Keratinocyte (primary cell): ENCODE data around the gene FBN2. TPM values are rescaled to one million over a fixed set of nuclear protein-coding genes. Genes with fewer than 3 reads are reported as not detected.

Experiments
- DNase-seq: peaks from one replicate; pipeline ENCODE4 v3.0.0-alpha.2; 2011; ENCODE audit warnings: low read depth, missing footprints, low spot score
- FAIRE-seq: peaks from 2 replicates; lab custom pipeline; 2011; peaks lifted over from hg19 to GRCh38; lab: Jason Lieb, UNC
- H2AFZ ChIP-seq: 2 replicates; pipeline ENCODE4 v1.6.0; 2012; ENCODE audit warnings: low read length, control low read depth, inconsistent platforms; ENCODE audit not compliant: control insufficient read depth
- H3K27ac ChIP-seq: 2 replicates; pipeline ENCODE4 v1.5.1; 2011; ENCODE audit warnings: low read length; ENCODE audit not compliant: control insufficient read depth, insufficient read depth
- H3K27me3 ChIP-seq: 3 replicates; pipeline ENCODE4 v1.6.0; 2011; ENCODE audit warnings: low read length; ENCODE audit not compliant: control insufficient read depth, insufficient read depth; ENCODE audit errors: extremely low read depth
- H3K36me3 ChIP-seq, 2 experiments: 2 replicates in 1 of 2; 3 replicates in 1 of 2; pipeline ENCODE4 v1.5.1; 2011; ENCODE audit warnings: low read length in 2 of 2, mild to moderate bottlenecking in 1 of 2; ENCODE audit not compliant: control insufficient read depth in 2 of 2, insufficient read depth in 2 of 2; ENCODE audit errors: extremely low read depth in 1 of 2
- H3K4me1 ChIP-seq: 3 replicates; pipeline ENCODE4 v1.5.1; 2011; ENCODE audit warnings: low read length; ENCODE audit not compliant: control insufficient read depth, insufficient read depth; ENCODE audit errors: extremely low read depth
- H3K4me2 ChIP-seq: 3 replicates; pipeline ENCODE4 v1.6.0; 2011; ENCODE audit warnings: low read depth, low read length; ENCODE audit not compliant: control insufficient read depth, insufficient read depth; ENCODE audit errors: extremely low read depth
- H3K4me3 ChIP-seq, 3 experiments: fragments of 200-600 bp in 1 of 3; sonication (generic) in 1 of 3; 2 replicates in 2 of 3; 3 replicates in 1 of 3; pipeline ENCODE4 v1.5.1; 2011 to 2016; ENCODE audit warnings: low read length in 3 of 3, mild to moderate bottlenecking in 3 of 3, control low read depth in 2 of 3, inconsistent platforms in 1 of 3, low read depth in 1 of 3, mixed read lengths in 1 of 3, mixed run types in 1 of 3, moderate library complexity in 1 of 3; ENCODE audit not compliant: control insufficient read depth in 2 of 3, insufficient read depth in 2 of 3; ENCODE audit errors: extremely low read depth in 1 of 3
- H3K79me2 ChIP-seq: 2 replicates; pipeline ENCODE4 v1.6.0; 2012; ENCODE audit warnings: low read length; ENCODE audit not compliant: control insufficient read depth, insufficient read depth
- H3K9ac ChIP-seq: 3 replicates; pipeline ENCODE4 v1.6.0; 2011; ENCODE audit warnings: low read length; ENCODE audit not compliant: control insufficient read depth, insufficient read depth; ENCODE audit errors: extremely low read depth
- H3K9me1 ChIP-seq: 3 replicates; pipeline ENCODE4 v1.6.0; 2011; ENCODE audit warnings: low read length; ENCODE audit not compliant: control insufficient read depth, insufficient read depth; ENCODE audit errors: extremely low read depth
- H3K9me3 ChIP-seq: 2 replicates; pipeline ENCODE4 v1.5.1; 2012; ENCODE audit warnings: low read depth, low read length; ENCODE audit not compliant: control insufficient read depth
- H4K20me1 ChIP-seq: 3 replicates; pipeline ENCODE4 v1.6.0; 2011; ENCODE audit warnings: low read length; ENCODE audit not compliant: control insufficient read depth, insufficient read depth; ENCODE audit errors: extremely low read depth
- CTCF ChIP-seq, 3 experiments: IDR thresholded peaks in 1 of 3; conservative IDR thresholded peaks in 1 of 3; optimal IDR thresholded peaks in 1 of 3; 2 replicates in 2 of 3; 3 replicates in 1 of 3; pipeline versions ENCODE3 to v1.5.1; 2011; ENCODE audit warnings: low read length in 3 of 3, mild to moderate bottlenecking in 3 of 3, moderate library complexity in 2 of 3, control low read depth in 1 of 3, inconsistent platforms in 1 of 3; ENCODE audit not compliant: insufficient read depth in 2 of 3; ENCODE audit errors: extremely low read depth in 1 of 3
- EZH2 ChIP-seq: IDR thresholded peaks from one replicate; pipeline ENCODE4 v1.6.1; 2012; ENCODE audit warnings: inconsistent platforms, mild to moderate bottlenecking, low read length, moderate library complexity
- dilution Hi-C: fragments of 300-500 bp; cut with MboI; formaldehyde crosslinking; loops from one replicate; pipeline ENCODE4 v1.7.0; 2020; ENCODE audit warnings: low sequenced_read_pairs; ENCODE audit not compliant: extremely low pct_ligation_motif_present
- polyA plus RNA-seq, 5 experiments: library from polyadenylated mRNA; depleted of rRNA in 3 of 5; stranded (reverse) in 3 of 5; stranded (forward) in 1 of 5; unstranded in 1 of 5; fragments of >200 nt; gene quantifications; 1 replicate in 1 of 5; 2 replicates in 3 of 5; 3 replicates in 1 of 5; pipeline versions ENCODE4 v1.2.1 to v1.2.3, GENCODE V29; 2011 to 2012; ENCODE audit warnings: missing spikeins in 2 of 5, low read depth in 1 of 5, low replicate concordance in 1 of 5
- small RNA-seq, 3 experiments: library from RNA; depleted of rRNA; stranded (forward); fragments of <200 nt; gene quantifications; one replicate each; pipeline ENCODE3, GENCODE V24; 2012; ENCODE audit warnings: low read depth in 3 of 3, low replicate concordance in 1 of 3; ENCODE audit not compliant: insufficient read length in 3 of 3

FBN2 gene
- polyA plus RNA-seq, 1 donor (not counting 4 experiments of a cell fraction or from before 2014, with no cell fraction given), result 30.1 TPM

GRCh38 chr5:128212191-128212806, 325.7 kb downstream of the FBN2 start:
- H3K27ac ChIP-seq, result no peak overlapping the region
- no peak overlapping the region for H3K4me2 ChIP-seq
- FAIRE-seq (no peak), DNase-seq (no peak)
- peaks cover under 1% of the 10 kb centered on the region for H3K4me1 ChIP-seq
- H3K79me2 ChIP-seq, result no peaks in the 10 kb centered on the region
- no peak overlapping the region for H2AFZ ChIP-seq
- no peaks in the 10 kb centered on the region for H3K9me1 ChIP-seq
- TF ChIP-seq EZH2 (no peak), CTCF (optimal IDR thresholded peaks at IDR 0.05 in 1 of 3, IDR thresholded peaks at IDR 0.05 in 1 of 3, conservative IDR thresholded peaks at IDR 0.05 in 1 of 3; ENCODE audit: extremely low read depth in 1 of 3, insufficient read depth in 2 of 3, low read length in 3 of 3) (no peak)
- no peaks in the 10 kb centered on the region for H4K20me1 ChIP-seq
- no peak overlapping the region for H3K4me3 ChIP-seq
- dilution Hi-C loops, result no loop called here
- no peaks in the 10 kb centered on the region for H3K27me3 ChIP-seq
- no peak overlapping the region for H3K9ac ChIP-seq
- no peaks in the 10 kb centered on the region for H3K9me3 ChIP-seq
- H3K36me3 ChIP-seq, result no peaks in the 10 kb centered on the region

- Histone ChIP-seq H4K20me1 (no peaks in the 10 kb centered on the region), H3K9me1 (no peaks in the 10 kb centered on the region), H3K4me1 (no peaks in the 10 kb centered on the region), H3K27ac (no peak overlapping the region), H3K4me3 (no peak overlapping the region), H3K79me2 (no peaks in the 10 kb centered on the region), H3K36me3 (no peaks in the 10 kb centered on the region), H3K9me3 (no peaks in the 10 kb centered on the region), H2AFZ (no peak overlapping the region), H3K4me2 (no peak overlapping the region), H3K9ac (no peak overlapping the region), H3K27me3 (no peaks in the 10 kb centered on the region)
- dilution Hi-C loops, result no loop called here
- TF ChIP-seq EZH2 (no peak), CTCF (optimal IDR thresholded peaks at IDR 0.05 in 1 of 3, IDR thresholded peaks at IDR 0.05 in 1 of 3, conservative IDR thresholded peaks at IDR 0.05 in 1 of 3; ENCODE audit: extremely low read depth in 1 of 3, insufficient read depth in 2 of 3, low read length in 3 of 3) (no peak)
- DNase-seq, result no peak
- no peak for FAIRE-seq
Observed at GRCh38 chr5:128208436-128208835, 329.6 kb downstream of the FBN2 start.

Small RNAs within 50 kb of the gene (small RNA-seq; reads per million reads assigned to genes)
- 0 reads per million in 3 experiments for gene RF00019
